K562 (cell line): Measurements from ENCODE around the gene AZGP1. TPM values are rescaled to one million over a fixed set of nuclear protein-coding genes. Genes with fewer than 3 reads are reported as not detected.

Experiments used
- AFF1 ChIP-seq, 2 experiments: fragments of 450-650 bp; IDR thresholded peaks; 2 replicates each; pipeline ENCODE4 v1.6.1; 2018; ENCODE audit warnings: mild to moderate bottlenecking in 2 of 2, low read depth in 1 of 2; ENCODE audit not compliant: partially characterized antibody in 2 of 2
- ARHGAP35 ChIP-seq: fragments of 450-650 bp; IDR thresholded peaks from 2 replicates; pipeline ENCODE4 v1.6.1; 2018; ENCODE audit not compliant: partially characterized antibody
- CREB1 ChIP-seq, 2 experiments: sonication (generic) in 1 of 2; formaldehyde crosslinking in 1 of 2; IDR thresholded peaks; 2 replicates each; pipeline versions ENCODE4 v1.6.1 to v1.8.0; 2012 to 2022; ENCODE audit warnings: inconsistent platforms in 1 of 2, mild to moderate bottlenecking in 1 of 2, missing genetic modification reagents in 1 of 2, moderate library complexity in 1 of 2
- CTBP1 ChIP-seq: fragments of 450-650 bp; IDR thresholded peaks from 2 replicates; pipeline ENCODE4 v1.6.1; 2016; ENCODE audit warnings: borderline replicate concordance
- E2F3 ChIP-seq: fragments of 250-450 bp; sonication (Bioruptor Pico); IDR thresholded peaks from 2 replicates; pipeline ENCODE4 v1.4.0; 2020; ENCODE audit warnings: mild to moderate bottlenecking
- HCFC1 ChIP-seq: IDR thresholded peaks from 2 replicates; pipeline ENCODE4 v1.6.1; 2012; ENCODE audit warnings: low read depth, low read length, improper control_type of control experiment
- HDAC8 ChIP-seq: fragments of 450-650 bp; IDR thresholded peaks from 2 replicates; pipeline ENCODE4 v1.6.1; 2016; ENCODE audit warnings: mild to moderate bottlenecking, missing genetic modification characterization, moderate library complexity, missing compliant biosample characterization
- L3MBTL2 ChIP-seq: fragments of 450-650 bp; IDR thresholded peaks from 2 replicates; pipeline ENCODE4 v1.6.1; 2016; ENCODE audit warnings: mild to moderate bottlenecking, moderate library complexity
- MAFK ChIP-seq: IDR thresholded peaks from 2 replicates; pipeline ENCODE4 v1.6.1; 2011; ENCODE audit warnings: low read length, improper control_type of control experiment
- MED1 ChIP-seq: sonication (generic); formaldehyde crosslinking; IDR thresholded peaks from 2 replicates; pipeline ENCODE4 v1.8.1; 2023; ENCODE audit warnings: missing genetic modification reagents, borderline replicate concordance
- NCOA4 ChIP-seq: fragments of 450-650 bp; IDR thresholded peaks from 2 replicates; pipeline ENCODE4 v1.6.1; 2018; ENCODE audit warnings: mild to moderate bottlenecking; ENCODE audit not compliant: partially characterized antibody
- PRPF4 ChIP-seq: fragments of 200-400 bp; formaldehyde crosslinking; IDR thresholded peaks from one replicate; pipeline ENCODE4 v1.6.1; 2017; ENCODE audit warnings: low read length, low read depth, mild to moderate bottlenecking; ENCODE audit not compliant: insufficient read depth, poor library complexity, severe bottlenecking
- PTBP1 ChIP-seq: fragments of 200-400 bp; formaldehyde crosslinking; IDR thresholded peaks from 2 replicates; pipeline ENCODE4 v1.6.1; 2017; ENCODE audit warnings: low read depth, low read length
- RFX5 ChIP-seq: IDR thresholded peaks from 2 replicates; pipeline ENCODE4 v1.6.1; 2011; ENCODE audit warnings: low read depth, mild to moderate bottlenecking, improper control_type of control experiment, low read length
- SFPQ ChIP-seq: fragments of 200-400 bp; formaldehyde crosslinking; IDR thresholded peaks from 2 replicates; pipeline ENCODE4 v1.6.1; 2017; ENCODE audit warnings: mild to moderate bottlenecking, low read depth, low read length, moderate library complexity
- SRSF7 ChIP-seq: fragments of 200-400 bp; formaldehyde crosslinking; optimal IDR thresholded peaks from 2 replicates; pipeline ENCODE3; 2017; ENCODE audit warnings: mild to moderate bottlenecking, low read depth, low read length
- TEAD4 ChIP-seq, 2 experiments: sonication (generic) in 1 of 2; formaldehyde crosslinking in 1 of 2; IDR thresholded peaks; 2 replicates each; pipeline versions ENCODE4 v1.6.1 to v1.8.0; 2012 to 2022; ENCODE audit warnings: borderline replicate concordance in 1 of 2, inconsistent platforms in 1 of 2, low read length in 1 of 2, mild to moderate bottlenecking in 1 of 2, missing genetic modification reagents in 1 of 2
- ZKSCAN1 ChIP-seq: fragments of 150-350 bp; IDR thresholded peaks from 2 replicates; pipeline ENCODE4 v1.6.1; 2016; ENCODE audit warnings: low read depth, low read length
- ZNF280B ChIP-seq: fragments of 250-450 bp; sonication (Bioruptor Pico); IDR thresholded peaks from 2 replicates; pipeline ENCODE4 v1.5.1; 2021; ENCODE audit warnings: mild to moderate bottlenecking
- ZNF354B ChIP-seq: fragments of 250-450 bp; sonication (Bioruptor Pico); IDR thresholded peaks from 2 replicates; pipeline ENCODE4 v1.4.0; 2020
- ZNF785 ChIP-seq: fragments of 250-450 bp; sonication (Bioruptor Pico); IDR thresholded peaks from 2 replicates; pipeline ENCODE4 v1.4.0; 2020; ENCODE audit warnings: mild to moderate bottlenecking
- polyA plus RNA-seq, 8 experiments: library from polyadenylated mRNA; depleted of rRNA in 4 of 8; stranded (reverse) in 5 of 8; unstranded in 3 of 8; fragments of >200 nt; fragmentation: Nextera tagmentation in 2 of 8; fragmentation: Illumina TruSeq in 1 of 8; extraction: Ambion mirVana in 2 of 8; extraction: Trizol in 1 of 8; gene quantifications; 2 replicates each; pipeline versions ENCODE4 v1.2.1 to v1.2.3, GENCODE V29; 2011 to 2014; ENCODE audit warnings: inconsistent platforms in 1 of 8, missing spikeins in 1 of 8
- total RNA-seq, 7 experiments: library from RNA; depleted of rRNA in 6 of 7; stranded (reverse); fragments of >200 nt in 6 of 7; fragmentation: Illumina TruSeq in 2 of 7; extraction: Trizol in 2 of 7; gene quantifications; 2 replicates each; pipeline versions ENCODE4 v1.2.1 to v1.2.3, GENCODE V29; 2011 to 2021; ENCODE audit warnings: low replicate concordance in 1 of 7

Gene AZGP1
- total and polyA plus RNA-seq, 9 of the 15 experiments (the other 6 are each of a cell fraction or from before 2014, with no cell fraction given) = 0.18 to 0.53 TPM; not detected in 7

GRCh38 chr7:99928994-99929729 is 46.7 kb downstream of the AZGP1 start, which contains the start of gene GJC3 (continued):
- TF ChIP-seq PTBP1 (no peak), E2F3 (no peak), SRSF7 (no peak), CTBP1 (peak; percentile 78; the same call in 1 of the 2 replicates), SFPQ (no peak), MED1 (CRISPR knock-in tag) (no peak), TEAD4 (IDR thresholded peaks at IDR 0.05; ENCODE audit: low read length) (no peak), TEAD4 (CRISPR knock-in tag; IDR thresholded peaks at IDR 0.05; ENCODE audit: borderline replicate concordance) (no peak), PRPF4 (no peak), HDAC8 (tag) (0 out of 2 replicates have a peak, but pooled peaks have one; percentile 29), L3MBTL2 (peak; percentile 58), MAFK (peak; percentile 13; the same call in 1 of the 2 replicates), HCFC1 (peak; percentile 27; the same call in 1 of the 2 replicates), ARHGAP35 (no peak), CREB1 (IDR thresholded peaks at IDR 0.05) (no peak), CREB1 (CRISPR knock-in tag; IDR thresholded peaks at IDR 0.05) (no peak), RFX5 (no peak), NCOA4 (no peak), ZKSCAN1 (no peak), ZNF280B (CRISPR knock-in tag) (no peak), ZNF785 (CRISPR knock-in tag) (no peak), ZNF354B (CRISPR knock-in tag) (no peak), AFF1 (IDR thresholded peaks at IDR 0.05; ENCODE audit: low read depth in 1 of 2, partially characterized antibody in 2 of 2) (no peak)
